ENCODE results near the gene JADE1.

GRCh38 chr4:128847082-128847724 is 37.7 kb downstream of the JADE1 start:
- TF ChIP-seq CTCF (IDR thresholded peaks at IDR 0.05) (no peak), POLR2AphosphoS5 (IDR thresholded peaks at IDR 0.05) (no peak)
